Neural progenitor cell (in vitro differentiated cells): ENCODE data around the gene TMEM62. TPM values are rescaled to one million over a fixed set of nuclear protein-coding genes. Genes with fewer than 3 reads are reported as not detected.

Source experiments
- DNase-seq: peaks from one replicate; pipeline ENCODE4 v3.0.0-alpha.2; 2016; ENCODE audit warnings: low spot score
- H2AFZ ChIP-seq: fragments of 200-600 bp; sonication (generic); replicated peaks from 2 replicates; pipeline ENCODE4 v1.6.1; 2016; ENCODE audit warnings: antibody characterized with exemption
- H3F3A ChIP-seq: fragments of 200-600 bp; sonication (generic); 2 replicates; pipeline ENCODE4 v1.6.1; 2016; ENCODE audit warnings: antibody characterized with exemption, low read depth
- H3K27ac ChIP-seq: fragments of 200-600 bp; sonication (generic); 2 replicates; pipeline ENCODE4 v1.5.1; 2016; ENCODE audit warnings: mild to moderate bottlenecking
- H3K27me3 ChIP-seq: fragments of 200-600 bp; sonication (generic); 2 replicates; pipeline ENCODE4 v1.6.1; 2016; ENCODE audit warnings: mild to moderate bottlenecking, moderate library complexity
- H3K36me3 ChIP-seq: fragments of 200-600 bp; sonication (generic); 2 replicates; pipeline ENCODE4 v1.5.1; 2016
- H3K4me1 ChIP-seq: fragments of 200-600 bp; sonication (generic); 2 replicates; pipeline ENCODE4 v1.6.1; 2016; ENCODE audit warnings: mixed run types
- H3K4me2 ChIP-seq: fragments of 200-600 bp; sonication (generic); 2 replicates; pipeline ENCODE4 v1.6.1; 2016
- H3K4me3 ChIP-seq: fragments of 200-600 bp; sonication (generic); 2 replicates; pipeline ENCODE4 v1.5.1; 2016
- H3K79me2 ChIP-seq: fragments of 200-600 bp; sonication (generic); 2 replicates; pipeline ENCODE4 v1.6.1; 2016; ENCODE audit warnings: low read depth
- H3K9ac ChIP-seq: fragments of 200-600 bp; sonication (generic); 2 replicates; pipeline ENCODE4 v1.6.1; 2016
- H3K9me3 ChIP-seq: fragments of 200-600 bp; sonication (generic); 2 replicates; pipeline ENCODE4 v1.5.1; 2016; ENCODE audit warnings: low read depth
- H4K20me1 ChIP-seq: fragments of 200-600 bp; sonication (generic); 2 replicates; pipeline ENCODE4 v1.6.1; 2016; ENCODE audit warnings: low read depth
- H3K27ac Mint-ChIP-seq: 3 replicates; pipeline ENCODE4 v1.8.0; 2021; ENCODE audit warnings: mixed read lengths
- H3K27me3 Mint-ChIP-seq: 2 replicates; pipeline ENCODE4 v1.8.0; 2022; ENCODE audit warnings: low read depth, mild to moderate bottlenecking, inconsistent platforms, moderate library complexity, mixed read lengths; ENCODE audit not compliant: insufficient read depth
- H3K36me3 Mint-ChIP-seq: 3 replicates; pipeline ENCODE4 v1.8.0; 2021; ENCODE audit warnings: mixed read lengths
- H3K4me1 Mint-ChIP-seq: 3 replicates; pipeline ENCODE4 v1.8.0; 2021; ENCODE audit warnings: mixed read lengths
- H3K4me3 Mint-ChIP-seq: 3 replicates; pipeline ENCODE4 v1.8.0; 2021; ENCODE audit warnings: mild to moderate bottlenecking, moderate library complexity, mixed read lengths
- H3K9me3 Mint-ChIP-seq: 3 replicates; pipeline ENCODE4 v1.8.0; 2020; ENCODE audit warnings: mixed read lengths
- EZH2 ChIP-seq: fragments of 200-600 bp; sonication (generic); IDR thresholded peaks from 2 replicates; pipeline ENCODE4 v1.6.1; 2017; ENCODE audit warnings: antibody characterized with exemption, mild to moderate bottlenecking, moderate library complexity
- EZH2phosphoT487 ChIP-seq: fragments of 200-600 bp; sonication (generic); IDR thresholded peaks from 2 replicates; pipeline ENCODE4 v1.6.1; 2017; ENCODE audit warnings: antibody characterized with exemption
- total RNA-seq: library from RNA; depleted of rRNA; stranded (reverse); fragments of >200 nt; gene quantifications from 2 replicates; pipeline ENCODE4 v1.2.3, GENCODE V29; 2015; ENCODE audit warnings: low replicate concordance
- TF ChIP-seq, protein P1 (sequence below): fragments of 200-600 bp; sonication (generic); IDR thresholded peaks from 2 replicates; pipeline ENCODE4 v1.5.1; 2017; ENCODE audit warnings: antibody characterized with exemption, mild to moderate bottlenecking

The TMEM62 gene
- total RNA-seq, 1 donor from 2014 or later, result 11.9 TPM

DNA sequence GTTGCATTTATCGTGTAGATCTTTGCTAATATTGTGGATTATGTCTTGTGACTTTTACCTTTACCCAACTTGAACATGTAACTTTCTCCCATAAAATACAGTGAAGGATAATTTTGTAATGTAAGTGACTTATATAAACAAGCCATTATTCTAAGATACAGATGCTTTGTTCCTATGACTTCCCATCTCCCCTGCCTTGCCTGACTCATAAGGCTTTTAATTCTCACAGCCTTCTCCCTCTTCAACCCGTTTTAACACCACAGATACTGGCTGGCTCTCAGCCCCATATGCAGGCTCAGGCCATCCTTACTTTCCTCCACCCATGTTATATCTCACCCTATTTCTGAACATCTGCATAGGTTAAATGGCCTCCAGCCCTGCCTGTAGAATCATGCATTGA, 55.9 kb downstream of the TMEM62 start:
- Histone ChIP-seq H3K9ac (no peak overlapping the region), H3K4me3 (no peak overlapping the region), H2AFZ (no peak overlapping the region), H3K27ac (no peak overlapping the region), H3K4me2 (no peak overlapping the region), H3K9me3 (no peaks in the 10 kb centered on the region), H3K79me2 (peaks cover 16% of the 10 kb centered on the region), H3K36me3 (peaks cover 9% of the 10 kb centered on the region), H3K27me3 (no peaks in the 10 kb centered on the region), H3K4me1 (peaks cover 4% of the 10 kb centered on the region), H4K20me1 (peaks cover 3% of the 10 kb centered on the region), H3F3A (peaks cover 18% of the 10 kb centered on the region)
- Mint-ChIP-seq H3K4me1 (peaks cover 9% of the 10 kb centered on the region), H3K36me3 (peaks cover 2% of the 10 kb centered on the region), H3K9me3 (no peaks in the 10 kb centered on the region), H3K27me3 (no peaks in the 10 kb centered on the region), H3K4me3 (no peak overlapping the region), H3K27ac (no peak overlapping the region)
- no peak for DNase-seq
- TF ChIP-seq EZH2, result no peak
- TF ChIP-seq, protein P1, sequence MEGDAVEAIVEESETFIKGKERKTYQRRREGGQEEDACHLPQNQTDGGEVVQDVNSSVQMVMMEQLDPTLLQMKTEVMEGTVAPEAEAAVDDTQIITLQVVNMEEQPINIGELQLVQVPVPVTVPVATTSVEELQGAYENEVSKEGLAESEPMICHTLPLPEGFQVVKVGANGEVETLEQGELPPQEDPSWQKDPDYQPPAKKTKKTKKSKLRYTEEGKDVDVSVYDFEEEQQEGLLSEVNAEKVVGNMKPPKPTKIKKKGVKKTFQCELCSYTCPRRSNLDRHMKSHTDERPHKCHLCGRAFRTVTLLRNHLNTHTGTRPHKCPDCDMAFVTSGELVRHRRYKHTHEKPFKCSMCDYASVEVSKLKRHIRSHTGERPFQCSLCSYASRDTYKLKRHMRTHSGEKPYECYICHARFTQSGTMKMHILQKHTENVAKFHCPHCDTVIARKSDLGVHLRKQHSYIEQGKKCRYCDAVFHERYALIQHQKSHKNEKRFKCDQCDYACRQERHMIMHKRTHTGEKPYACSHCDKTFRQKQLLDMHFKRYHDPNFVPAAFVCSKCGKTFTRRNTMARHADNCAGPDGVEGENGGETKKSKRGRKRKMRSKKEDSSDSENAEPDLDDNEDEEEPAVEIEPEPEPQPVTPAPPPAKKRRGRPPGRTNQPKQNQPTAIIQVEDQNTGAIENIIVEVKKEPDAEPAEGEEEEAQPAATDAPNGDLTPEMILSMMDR, result no peak
- no peak for TF ChIP-seq EZH2phosphoT487

DNA sequence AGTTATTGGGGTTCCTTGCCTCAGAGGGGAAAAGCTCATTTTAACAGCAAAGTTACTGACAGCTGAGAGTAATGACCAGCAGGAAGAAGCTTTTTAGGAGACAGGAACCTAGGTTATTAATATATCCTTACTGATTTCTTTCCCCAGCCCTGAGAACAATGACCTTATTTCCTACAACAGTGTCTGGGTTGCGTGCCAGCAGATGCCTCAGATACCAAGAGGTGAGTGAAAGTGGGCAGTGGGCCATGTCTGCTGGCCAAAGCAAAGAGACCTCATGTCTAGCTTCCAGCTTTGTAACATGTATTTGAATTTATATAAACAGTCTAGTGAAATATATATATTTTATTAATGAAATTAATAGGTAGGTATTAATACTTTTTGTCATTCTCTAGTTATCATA, 56.8 kb downstream of the TMEM62 start:
- H3K27me3 Mint-ChIP-seq, result no peaks in the 10 kb centered on the region
- Histone ChIP-seq H3K9ac (no peak overlapping the region), H3K79me2 (peaks cover 16% of the 10 kb centered on the region), H2AFZ (no peak overlapping the region), H3K9me3 (no peaks in the 10 kb centered on the region), H4K20me1 (peaks cover 3% of the 10 kb centered on the region), H3K36me3 (peaks cover 9% of the 10 kb centered on the region), H3F3A (peaks cover 11% of the 10 kb centered on the region), H3K4me3 (no peak overlapping the region), H3K27ac (no peak overlapping the region), H3K4me2 (no peak overlapping the region), H3K4me1 (no peaks in the 10 kb centered on the region), H3K27me3 (no peaks in the 10 kb centered on the region)
- H3K9me3 Mint-ChIP-seq, result no peaks in the 10 kb centered on the region
- H3K36me3 Mint-ChIP-seq, result peaks cover 2% of the 10 kb centered on the region
- DNase-seq, result no peak
- H3K27ac Mint-ChIP-seq, result no peak overlapping the region
- no peak for TF ChIP-seq EZH2phosphoT487
- no peak for TF ChIP-seq EZH2
- TF ChIP-seq, protein P1, result no peak
- H3K4me1 Mint-ChIP-seq, result peaks cover 7% of the 10 kb centered on the region
- no peak overlapping the region for H3K4me3 Mint-ChIP-seq

DNA sequence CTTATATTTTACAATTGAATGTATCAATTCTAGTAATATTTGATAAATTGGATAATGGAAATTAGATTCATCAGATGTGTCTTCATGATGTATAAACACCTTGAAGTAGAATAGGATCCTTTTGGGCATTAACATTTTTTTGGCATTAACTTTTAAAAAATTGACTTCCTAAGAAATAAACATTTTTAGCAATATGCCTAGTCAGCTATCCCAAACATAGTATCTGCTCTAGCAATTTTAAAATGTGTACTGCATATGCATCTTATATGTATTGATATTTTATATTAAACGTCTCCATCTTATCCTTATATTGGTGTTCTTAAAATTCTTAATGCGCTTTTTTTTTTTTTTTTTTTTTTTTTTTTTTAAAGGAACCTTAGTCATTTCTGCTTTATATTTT, 60.3 kb downstream of the TMEM62 start:
- Histone ChIP-seq H3K4me1 (no peaks in the 10 kb centered on the region), H4K20me1 (no peaks in the 10 kb centered on the region), H3K4me3 (no peak overlapping the region), H3F3A (no peaks in the 10 kb centered on the region), H3K9ac (no peak overlapping the region), H2AFZ (no peak overlapping the region), H3K27me3 (no peaks in the 10 kb centered on the region), H3K79me2 (no peaks in the 10 kb centered on the region), H3K36me3 (peaks cover 9% of the 10 kb centered on the region), H3K9me3 (no peaks in the 10 kb centered on the region), H3K4me2 (no peak overlapping the region), H3K27ac (no peak overlapping the region)
- TF ChIP-seq EZH2phosphoT487, result no peak
- TF ChIP-seq, protein P1, result no peak
- no peak overlapping the region for H3K27ac Mint-ChIP-seq
- H3K9me3 Mint-ChIP-seq, result no peaks in the 10 kb centered on the region
- no peaks in the 10 kb centered on the region for H3K4me1 Mint-ChIP-seq
- no peak overlapping the region for H3K4me3 Mint-ChIP-seq
- H3K36me3 Mint-ChIP-seq, result peaks cover 18% of the 10 kb centered on the region
- DNase-seq, result no peak
- H3K27me3 Mint-ChIP-seq, result no peaks in the 10 kb centered on the region

DNA sequence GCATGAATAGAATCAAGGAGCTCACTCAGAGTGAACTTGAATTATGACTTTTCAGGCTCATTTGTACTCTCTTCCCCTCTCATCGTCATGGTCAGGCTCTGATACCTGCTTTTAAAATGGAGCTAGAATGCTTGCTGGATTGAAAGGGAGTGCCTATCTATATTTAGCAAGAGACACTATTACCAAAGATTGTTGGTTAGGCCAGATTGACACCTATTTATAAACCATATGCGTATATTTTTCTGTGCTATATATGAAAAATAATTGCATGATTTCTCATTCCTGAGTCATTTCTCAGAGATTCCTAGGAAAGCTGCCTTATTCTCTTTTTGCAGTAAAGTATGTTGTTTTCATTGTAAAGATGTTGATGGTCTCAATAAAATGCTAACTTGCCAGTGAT, 61.4 kb downstream of the TMEM62 start:
- no peaks in the 10 kb centered on the region for H4K20me1 ChIP-seq
- Mint-ChIP-seq H3K27ac (no peak overlapping the region), H3K27me3 (no peaks in the 10 kb centered on the region), H3K4me1 (no peaks in the 10 kb centered on the region), H3K4me3 (no peak overlapping the region), H3K36me3 (peaks cover 18% of the 10 kb centered on the region), H3K9me3 (no peaks in the 10 kb centered on the region)
- no peaks in the 10 kb centered on the region for H3K79me2 ChIP-seq
- no peaks in the 10 kb centered on the region for H3F3A ChIP-seq
- TF ChIP-seq EZH2 (no peak), EZH2phosphoT487 (no peak)
- TF ChIP-seq, protein P1, result no peak
- DNase-seq, result no peak
- H3K9ac ChIP-seq, result no peak overlapping the region
- H3K9me3 ChIP-seq, result no peaks in the 10 kb centered on the region
- H3K4me3 ChIP-seq, result no peak overlapping the region
- peaks cover 9% of the 10 kb centered on the region for H3K36me3 ChIP-seq
- H3K4me2 ChIP-seq, result no peak overlapping the region
- H3K27ac ChIP-seq, result no peak overlapping the region
- no peaks in the 10 kb centered on the region for H3K4me1 ChIP-seq
- no peak overlapping the region for H2AFZ ChIP-seq
- no peaks in the 10 kb centered on the region for H3K27me3 ChIP-seq
